Activated T-helper 2 cell treated with anti-CD3 and anti-CD28 coated beads, Interferon-gamma antibody, Interleukin-2, Interleukin-4, amounts not matched to agents 10 μg/mL and 5 μg/mL and 100 μg/mL, durations not matched to agents 14 hours and 24 hours and 36 hours (primary cell): ENCODE measurements around the gene TMEM62. TPM values are rescaled to one million over a fixed set of nuclear protein-coding genes. Genes with fewer than 3 reads are reported as not detected.
"Not testable (repeated sequence)": the region's sequence is repeated elsewhere in the genome, so short reads cannot be mapped to it uniquely, and the experiment has no call there.

ENCODE experiments used
- DNase-seq: peaks from one replicate; pipeline ENCODE4 v3.0.0; 2021; ENCODE audit warnings: low spot score
- H3K27ac Mint-ChIP-seq: one replicate; pipeline ENCODE4 v1.8.0; 2021; ENCODE audit warnings: mixed read lengths
- H3K27me3 Mint-ChIP-seq: one replicate; pipeline ENCODE4 v1.8.0; 2021; ENCODE audit warnings: low read depth, mixed read lengths
- H3K36me3 Mint-ChIP-seq: one replicate; pipeline ENCODE4 v1.8.0; 2021; ENCODE audit warnings: low read depth, mixed read lengths
- H3K4me1 Mint-ChIP-seq: one replicate; pipeline ENCODE4 v1.8.0; 2021; ENCODE audit warnings: low read depth, mixed read lengths
- H3K4me3 Mint-ChIP-seq: one replicate; pipeline ENCODE4 v1.8.0; 2021; ENCODE audit warnings: low read depth, mild to moderate bottlenecking, moderate library complexity, mixed read lengths
- H3K9me3 Mint-ChIP-seq: one replicate; pipeline ENCODE4 v1.8.0; 2021; ENCODE audit warnings: mixed read lengths
- intact Hi-C: fragments of 100-400 bp; cut with micrococcal nuclease; formaldehyde crosslinking; loops from one replicate; pipeline ENCODE4 v1.15.1; 2023
- total RNA-seq: library from RNA; stranded (reverse); gene quantifications from 2 replicates; pipeline ENCODE4 v1.2.3, GENCODE V29; 2022

Gene TMEM62
- total RNA-seq, 1 donor from 2014 or later = 19.7 TPM

GRCh38 chr15:43128174-43128979, 5.0 kb upstream of the TMEM62 start:
- Mint-ChIP-seq H3K27me3 (peaks cover 30% of the 10 kb centered on the region), H3K4me1 (peaks cover 10% of the 10 kb centered on the region)
- H3K4me3 Mint-ChIP-seq, DNase-seq, H3K27ac Mint-ChIP-seq, H3K9me3 Mint-ChIP-seq, intact Hi-C loops, H3K36me3 Mint-ChIP-seq: not testable (repeated sequence)

GRCh38 chr15:43128980-43129335, 4.4 kb upstream of the TMEM62 start:
- no peak for DNase-seq
- intact Hi-C loops = no loop called here
- Mint-ChIP-seq H3K4me1 (peaks cover 10% of the 10 kb centered on the region), H3K4me3 (no peak overlapping the region), H3K27me3 (peaks cover 30% of the 10 kb centered on the region), H3K36me3 (no peaks in the 10 kb centered on the region), H3K27ac (no peak overlapping the region), H3K9me3 (no peaks in the 10 kb centered on the region)

- peaks cover 22% of the 10 kb centered on the region for H3K27me3 Mint-ChIP-seq
- H3K9me3 Mint-ChIP-seq = no peaks in the 10 kb centered on the region
- no peak for DNase-seq
- H3K36me3 Mint-ChIP-seq = peaks cover 30% of the 10 kb centered on the region
- peak overlapping the region; percentile 86 for H3K4me3 Mint-ChIP-seq
- H3K27ac Mint-ChIP-seq = peak overlapping the region; percentile 83
- intact Hi-C loops = loop anchor here (5.0 kb wide), 1 partner anchor 54 kb away; the partner anchor contains the start of gene CCNDBP1
- peaks cover 22% of the 10 kb centered on the region for H3K4me1 Mint-ChIP-seq
Observed at GRCh38 chr15:43132830-43133429, 456 bp upstream of the TMEM62 start.

- intact Hi-C loops = loop anchor here (5.0 kb wide), 1 partner anchor 53 kb away; the partner anchor contains the start of gene CCNDBP1
- Mint-ChIP-seq H3K27ac (peak overlapping the region; percentile 75), H3K27me3 (peaks cover 13% of the 10 kb centered on the region), H3K4me3 (peak overlapping the region; percentile 88), H3K9me3 (no peaks in the 10 kb centered on the region), H3K36me3 (peaks cover 41% of the 10 kb centered on the region), H3K4me1 (peaks cover 27% of the 10 kb centered on the region)
- no peak for DNase-seq
Observed at GRCh38 chr15:43134157-43134635, 810 bp downstream of the TMEM62 start.

- no peak overlapping the region for H3K4me3 Mint-ChIP-seq
- intact Hi-C loops = no loop called here
Observed at GRCh38 chr15:43135351-43135750, 2.0 kb downstream of the TMEM62 start.

GRCh38 chr15:43143203-43143941, 10.0 kb downstream of the TMEM62 start:
- peaks cover 21% of the 10 kb centered on the region for H3K4me1 Mint-ChIP-seq
- intact Hi-C loops = no loop called here
- no peaks in the 10 kb centered on the region for H3K9me3 Mint-ChIP-seq
- peak overlapping the region; percentile 0 for H3K27ac Mint-ChIP-seq
- H3K4me3 Mint-ChIP-seq = no peak overlapping the region
- H3K27me3 Mint-ChIP-seq = no peaks in the 10 kb centered on the region
- DNase-seq = no peak
- H3K36me3 Mint-ChIP-seq = peaks cover 74% of the 10 kb centered on the region

More at GRCh38 chr15:43135351-43135750, 2.0 kb downstream of the TMEM62 start:
- Mint-ChIP-seq H3K27ac (no peak overlapping the region), H3K9me3 (no peaks in the 10 kb centered on the region), H3K4me1 (peaks cover 27% of the 10 kb centered on the region), H3K27me3 (peaks cover 5% of the 10 kb centered on the region), H3K36me3 (peaks cover 52% of the 10 kb centered on the region)
- DNase-seq = no peak

- no peak for DNase-seq
- H3K9me3 Mint-ChIP-seq = no peaks in the 10 kb centered on the region
- H3K27me3 Mint-ChIP-seq = no peaks in the 10 kb centered on the region
- peaks cover 18% of the 10 kb centered on the region for H3K4me1 Mint-ChIP-seq
- H3K4me3 Mint-ChIP-seq = peak overlapping the region; percentile 22
- peaks cover 75% of the 10 kb centered on the region for H3K36me3 Mint-ChIP-seq
- H3K27ac Mint-ChIP-seq = peak overlapping the region; percentile 21
- intact Hi-C loops = no loop called here
Observed at GRCh38 chr15:43144512-43144911, 11.1 kb downstream of the TMEM62 start.

GRCh38 chr15:43146184-43146583, 12.8 kb downstream of the TMEM62 start:
- Mint-ChIP-seq H3K27me3 (no peaks in the 10 kb centered on the region), H3K4me1 (peaks cover 19% of the 10 kb centered on the region), H3K36me3 (peaks cover 68% of the 10 kb centered on the region), H3K4me3 (no peak overlapping the region), H3K9me3 (no peaks in the 10 kb centered on the region), H3K27ac (no peak overlapping the region)
- intact Hi-C loops = no loop called here
- no peak for DNase-seq

- Mint-ChIP-seq H3K9me3 (no peaks in the 10 kb centered on the region), H3K4me3 (no peak overlapping the region), H3K27ac (no peak overlapping the region), H3K4me1 (peaks cover 19% of the 10 kb centered on the region), H3K36me3 (peaks cover 70% of the 10 kb centered on the region), H3K27me3 (no peaks in the 10 kb centered on the region)
- no peak for DNase-seq
- intact Hi-C loops = no loop called here
Observed at GRCh38 chr15:43150191-43150929, 17.0 kb downstream of the TMEM62 start.

GRCh38 chr15:43151688-43152087, 18.3 kb downstream of the TMEM62 start:
- peaks cover 67% of the 10 kb centered on the region for H3K36me3 Mint-ChIP-seq
- peak; percentile 26 for DNase-seq
- intact Hi-C loops = loop anchor here (1.0 kb wide), 1 partner anchor 45 kb away; the partner anchor contains the start of gene UBR1
- H3K27me3 Mint-ChIP-seq = no peaks in the 10 kb centered on the region
- no peak overlapping the region for H3K4me3 Mint-ChIP-seq
- no peak overlapping the region for H3K27ac Mint-ChIP-seq
- no peaks in the 10 kb centered on the region for H3K9me3 Mint-ChIP-seq
- H3K4me1 Mint-ChIP-seq = peaks cover 18% of the 10 kb centered on the region

GRCh38 chr15:43153269-43153668, 19.9 kb downstream of the TMEM62 start:
- DNase-seq = no peak
- Mint-ChIP-seq H3K36me3 (peaks cover 63% of the 10 kb centered on the region), H3K9me3 (no peaks in the 10 kb centered on the region), H3K27ac (peak overlapping the region; percentile 3), H3K4me1 (peaks cover 18% of the 10 kb centered on the region), H3K4me3 (peak overlapping the region; percentile 1), H3K27me3 (no peaks in the 10 kb centered on the region)
- intact Hi-C loops = no loop called here

- DNase-seq = no peak
- H3K4me3 Mint-ChIP-seq = no peak overlapping the region
- no peaks in the 10 kb centered on the region for H3K27me3 Mint-ChIP-seq
- intact Hi-C loops = no loop called here
- no peaks in the 10 kb centered on the region for H3K9me3 Mint-ChIP-seq
- H3K36me3 Mint-ChIP-seq = peaks cover 43% of the 10 kb centered on the region
- peaks cover 6% of the 10 kb centered on the region for H3K4me1 Mint-ChIP-seq
- no peak overlapping the region for H3K27ac Mint-ChIP-seq
Observed at GRCh38 chr15:43165801-43166325, 32.5 kb downstream of the TMEM62 start.
